Measurements from ENCODE around the gene TTC34.

Gene TTC34

GRCh38 chr1:2814511-2815075 lies 13.1 kb upstream of the TTC34 start:
- in situ Hi-C loops (cut with MboI; ENCODE audit: low sequenced_read_pairs): no loop called here

GRCh38 chr1:2812939-2813653 lies 11.6 kb upstream of the TTC34 start:
- in situ Hi-C loops (cut with MboI; ENCODE audit: low sequenced_read_pairs): no loop called here

GRCh38 chr1:2812136-2812535 lies 10.6 kb upstream of the TTC34 start:
- in situ Hi-C loops (cut with MboI; ENCODE audit: low sequenced_read_pairs): no loop called here

GRCh38 chr1:2811533-2811918 lies 10.0 kb upstream of the TTC34 start:
- in situ Hi-C loops (cut with MboI; ENCODE audit: low sequenced_read_pairs): no loop called here

- in situ Hi-C loops (cut with MboI; ENCODE audit: low sequenced_read_pairs): no loop called here
These were observed 9.5 kb upstream of the TTC34 start for GRCh38 chr1:2810899-2811532.

GRCh38 chr1:2810281-2810680 lies 8.8 kb upstream of the TTC34 start:
- in situ Hi-C loops (cut with MboI; ENCODE audit: low sequenced_read_pairs): no loop called here

- in situ Hi-C loops (cut with MboI; ENCODE audit: low sequenced_read_pairs): no loop called here
These were observed 8.2 kb upstream of the TTC34 start for GRCh38 chr1:2809656-2810055.

GRCh38 chr1:2808831-2809605 lies 7.5 kb upstream of the TTC34 start:
- in situ Hi-C loops (cut with MboI; ENCODE audit: low sequenced_read_pairs): no loop called here

- in situ Hi-C loops (cut with MboI; ENCODE audit: low sequenced_read_pairs): no loop called here
These were observed 6.9 kb upstream of the TTC34 start for GRCh38 chr1:2808386-2808705.

GRCh38 chr1:2807678-2808385 lies 6.3 kb upstream of the TTC34 start:
- in situ Hi-C loops (cut with MboI; ENCODE audit: low sequenced_read_pairs): no loop called here

GRCh38 chr1:2807036-2807435 lies 5.5 kb upstream of the TTC34 start:
- in situ Hi-C loops (cut with MboI; ENCODE audit: low sequenced_read_pairs): no loop called here

GRCh38 chr1:2806591-2806990 lies 5.1 kb upstream of the TTC34 start:
- in situ Hi-C loops (cut with MboI; ENCODE audit: low sequenced_read_pairs): no loop called here

GRCh38 chr1:2805801-2806430 lies 4.4 kb upstream of the TTC34 start:
- in situ Hi-C loops (cut with MboI; ENCODE audit: low sequenced_read_pairs): no loop called here

GRCh38 chr1:2804628-2805351 lies 3.3 kb upstream of the TTC34 start:
- in situ Hi-C loops (cut with MboI; ENCODE audit: low sequenced_read_pairs): no loop called here

- in situ Hi-C loops (cut with MboI; ENCODE audit: low sequenced_read_pairs): no loop called here
These were observed 2.6 kb upstream of the TTC34 start for GRCh38 chr1:2803931-2804627.

GRCh38 chr1:2803086-2803930 lies 1.8 kb upstream of the TTC34 start:
- in situ Hi-C loops (cut with MboI; ENCODE audit: low sequenced_read_pairs): no loop called here

GRCh38 chr1:2802421-2802961 lies 998 bp upstream of the TTC34 start:
- in situ Hi-C loops (cut with MboI; ENCODE audit: low sequenced_read_pairs): no loop called here

- in situ Hi-C loops (cut with MboI; ENCODE audit: low sequenced_read_pairs): no loop called here
These were observed 447 bp downstream of the TTC34 start for GRCh38 chr1:2801046-2801445.

Measured in HL-60/S4 treated with retinoic acid at 250 ng/mL for 4 days and 3 days (cell line).